Amniotic stem cell (primary cell): ENCODE data around the gene HNRNPM.
"Not testable (repeated sequence)": the region's sequence is repeated elsewhere in the genome, so short reads cannot be mapped to it uniquely, and the experiment has no call there.

ENCODE experiments used
- DNase-seq: peaks from one replicate; lab custom pipeline; 2025; lab: John Stamatoyannopoulos, UW

HNRNPM gene

GRCh38 chr19:8444677-8445487 is at the start of gene HNRNPM:
Gene HNRNPM, plus strand, starts transcription at chr19:8444975. Its CDS starts 24 bp downstream, at chr19:8444999.
- peak; percentile 97 for DNase-seq

- DNase-seq: no peak
Measured at GRCh38 chr19:8395621-8396082, 49.1 kb upstream of the HNRNPM start.

- no peak for DNase-seq
Measured at GRCh38 chr19:8396185-8396562, 48.6 kb upstream of the HNRNPM start.

GRCh38 chr19:8396563-8397203 is 48.1 kb upstream of the HNRNPM start:
- no peak for DNase-seq

GRCh38 chr19:8397271-8397670 is 47.5 kb upstream of the HNRNPM start:
- DNase-seq: no peak

- DNase-seq: no peak
Measured at GRCh38 chr19:8397746-8398310, 46.9 kb upstream of the HNRNPM start.

GRCh38 chr19:8398311-8398771 is 46.4 kb upstream of the HNRNPM start:
- DNase-seq: no peak

GRCh38 chr19:8399681-8400188 is 45.0 kb upstream of the HNRNPM start:
- DNase-seq: no peak

- DNase-seq: no peak
Measured at GRCh38 chr19:8401981-8402411, 42.8 kb upstream of the HNRNPM start.

- DNase-seq: no peak
Measured at GRCh38 chr19:8403098-8403819, 41.5 kb upstream of the HNRNPM start.

GRCh38 chr19:8403820-8404109 is 41.0 kb upstream of the HNRNPM start:
- DNase-seq: no peak

GRCh38 chr19:8404391-8405151 is 40.2 kb upstream of the HNRNPM start:
- no peak for DNase-seq

- not testable (repeated sequence) for DNase-seq
Measured at GRCh38 chr19:8410718-8411117, 34.1 kb upstream of the HNRNPM start.

- DNase-seq: peak; percentile 89
Measured at GRCh38 chr19:8412783-8413628, 31.8 kb upstream of the HNRNPM start, which contains the start of gene MARCHF2. Gene MARCHF2, plus strand, starts transcription at chr19:8413305. Its CDS starts 8,536 bp downstream, at chr19:8421841.

GRCh38 chr19:8413629-8413995 is 31.2 kb upstream of the HNRNPM start:
- no peak for DNase-seq

- DNase-seq: no peak
Measured at GRCh38 chr19:8416796-8417195, 28.0 kb upstream of the HNRNPM start.

GRCh38 chr19:8421484-8422461 is 23.0 kb upstream of the HNRNPM start:
- no peak for DNase-seq

- peak; percentile 93 for DNase-seq
Measured at GRCh38 chr19:8423817-8424223, 21.0 kb upstream of the HNRNPM start.

- DNase-seq: not testable (repeated sequence)
Measured at GRCh38 chr19:8425331-8425730, 19.4 kb upstream of the HNRNPM start.
